Activated CD4-positive, alpha-beta T cell treated with anti-CD3 and anti-CD28 coated beads, Interleukin-2, Interleukin-6, amounts not matched to agents 100 ng/mL and 50 ng/mL, durations not matched to agents 16 hours and 8 hours (primary cell): ENCODE data around the gene TNFRSF17.
"Not testable (repeated sequence)": the region's sequence is repeated elsewhere in the genome, so short reads cannot be mapped to it uniquely, and the experiment has no call there.

Experiments
- DNase-seq: peaks from one replicate; pipeline ENCODE4 v3.0.0-alpha.2; 2020

The TNFRSF17 gene

GRCh38 chr16:11964761-11965551, at the start of gene TNFRSF17:
Gene TNFRSF17 (plus strand): TSS chr16:11965210. CDS start chr16:11965325, 115 bp downstream.
- DNase-seq, result no peak

- DNase-seq, result peak; percentile 100
Measured at GRCh38 chr16:11915644-11916523, 49.1 kb upstream of the TNFRSF17 start, which contains the start of gene GSPT1. Gene GSPT1 (minus strand): TSS chr16:11915956. CDS start chr16:11915720, 236 bp downstream.

GRCh38 chr16:11916524-11917285, 48.3 kb upstream of the TNFRSF17 start:
- no peak for DNase-seq

GRCh38 chr16:11924046-11924445, 41.0 kb upstream of the TNFRSF17 start:
- DNase-seq, result not testable (repeated sequence)

- not testable (repeated sequence) for DNase-seq
Measured at GRCh38 chr16:11927350-11927749, 37.7 kb upstream of the TNFRSF17 start.

- DNase-seq, result not testable (repeated sequence)
Measured at GRCh38 chr16:11941945-11942344, 23.1 kb upstream of the TNFRSF17 start, which contains the start of gene NPIPB2. Gene NPIPB2 (minus strand): TSS chr16:11942045. CDS start chr16:11942045, 0 bp downstream.

GRCh38 chr16:11946433-11946832, 18.6 kb upstream of the TNFRSF17 start:
- DNase-seq, result no peak

GRCh38 chr16:11948819-11949218, 16.2 kb upstream of the TNFRSF17 start:
- no peak for DNase-seq

- peak; percentile 30 for DNase-seq
Measured at GRCh38 chr16:11949527-11949926, 15.5 kb upstream of the TNFRSF17 start.

GRCh38 chr16:11950388-11950787, 14.6 kb upstream of the TNFRSF17 start:
- no peak for DNase-seq

GRCh38 chr16:11953576-11953975, 11.4 kb upstream of the TNFRSF17 start:
- DNase-seq, result not testable (repeated sequence)

GRCh38 chr16:11955713-11956123, 9.3 kb upstream of the TNFRSF17 start:
- no peak for DNase-seq

GRCh38 chr16:11956558-11956957, 8.5 kb upstream of the TNFRSF17 start:
- no peak for DNase-seq

GRCh38 chr16:11957591-11958395, 7.2 kb upstream of the TNFRSF17 start:
- DNase-seq, result no peak

GRCh38 chr16:11962457-11962856, 2.6 kb upstream of the TNFRSF17 start:
- DNase-seq, result not testable (repeated sequence)

- not testable (repeated sequence) for DNase-seq
Measured at GRCh38 chr16:11962978-11963377, 2.0 kb upstream of the TNFRSF17 start.

- DNase-seq, result no peak
Measured at GRCh38 chr16:11963706-11964105, 1.3 kb upstream of the TNFRSF17 start.

- no peak for DNase-seq
Measured at GRCh38 chr16:11966173-11966572, 1.2 kb downstream of the TNFRSF17 start.

GRCh38 chr16:11967195-11967911, 2.3 kb downstream of the TNFRSF17 start:
- no peak for DNase-seq

- no peak for DNase-seq
Measured at GRCh38 chr16:11968577-11968976, 3.6 kb downstream of the TNFRSF17 start.

- DNase-seq, result not testable (repeated sequence)
Measured at GRCh38 chr16:11970292-11970691, 5.3 kb downstream of the TNFRSF17 start.
